GM20431 (cell line): ENCODE results near the gene BCL2L13.

ENCODE experiments used
- in situ Hi-C: fragments of 300-500 bp; cut with MseI, MboI; formaldehyde crosslinking; loops from one replicate; pipeline ENCODE4 v1.15.0; 2020; ENCODE audit warnings: low sequenced_read_pairs; ENCODE audit not compliant: unreplicated experiment

The BCL2L13 gene

GRCh38 chr22:17724678-17725499, 86.3 kb downstream of the BCL2L13 start:
- in situ Hi-C loops, result loop anchor here (25.0 kb wide), 1 partner anchor 337 kb away; no protein-coding TSS in a partner anchor

- in situ Hi-C loops, result loop anchor here (25.0 kb wide), 1 partner anchor 337 kb away; no protein-coding TSS in a partner anchor
Observed at GRCh38 chr22:17725500-17725796, 86.9 kb downstream of the BCL2L13 start.

GRCh38 chr22:17726006-17726927, 87.7 kb downstream of the BCL2L13 start:
- in situ Hi-C loops, result loop anchor here (25.0 kb wide), 1 partner anchor 336 kb away; no protein-coding TSS in a partner anchor

- in situ Hi-C loops, result loop anchor here (25.0 kb wide), 1 partner anchor 335 kb away; no protein-coding TSS in a partner anchor
Observed at GRCh38 chr22:17726928-17727897, 88.7 kb downstream of the BCL2L13 start.

GRCh38 chr22:17728786-17729185, 90.2 kb downstream of the BCL2L13 start:
- in situ Hi-C loops, result loop anchor here (25.0 kb wide), 1 partner anchor 334 kb away; no protein-coding TSS in a partner anchor

GRCh38 chr22:17729561-17729960, 91.0 kb downstream of the BCL2L13 start:
- in situ Hi-C loops, result loop anchor here (25.0 kb wide), 1 partner anchor 333 kb away; no protein-coding TSS in a partner anchor

GRCh38 chr22:17732251-17732854, 93.8 kb downstream of the BCL2L13 start:
- in situ Hi-C loops, result loop anchor here (25.0 kb wide), 1 partner anchor 330 kb away; no protein-coding TSS in a partner anchor

GRCh38 chr22:17733466-17733865, 94.9 kb downstream of the BCL2L13 start:
- in situ Hi-C loops, result loop anchor here (25.0 kb wide), 1 partner anchor 329 kb away; no protein-coding TSS in a partner anchor

GRCh38 chr22:17734187-17734586, 95.6 kb downstream of the BCL2L13 start:
- in situ Hi-C loops, result loop anchor here (25.0 kb wide), 1 partner anchor 328 kb away; no protein-coding TSS in a partner anchor

GRCh38 chr22:17738386-17739128, 100.0 kb downstream of the BCL2L13 start:
- in situ Hi-C loops, result loop anchor here (25.0 kb wide), 1 partner anchor 324 kb away; no protein-coding TSS in a partner anchor

GRCh38 chr22:17739196-17739975, 100.8 kb downstream of the BCL2L13 start:
- in situ Hi-C loops, result loop anchor here (25.0 kb wide), 1 partner anchor 323 kb away; no protein-coding TSS in a partner anchor

- in situ Hi-C loops, result loop anchor here (25.0 kb wide), 1 partner anchor 320 kb away; no protein-coding TSS in a partner anchor
Observed at GRCh38 chr22:17741866-17742526, 103.4 kb downstream of the BCL2L13 start.

GRCh38 chr22:17742527-17742902, 104.0 kb downstream of the BCL2L13 start:
- in situ Hi-C loops, result loop anchor here (25.0 kb wide), 1 partner anchor 320 kb away; no protein-coding TSS in a partner anchor

GRCh38 chr22:17743661-17744411, 105.3 kb downstream of the BCL2L13 start:
- in situ Hi-C loops, result loop anchor here (25.0 kb wide), 1 partner anchor 318 kb away; no protein-coding TSS in a partner anchor

GRCh38 chr22:17744430-17744829, 105.9 kb downstream of the BCL2L13 start:
- in situ Hi-C loops, result loop anchor here (25.0 kb wide), 1 partner anchor 318 kb away; no protein-coding TSS in a partner anchor

GRCh38 chr22:17746916-17747315, 108.4 kb downstream of the BCL2L13 start:
- in situ Hi-C loops, result loop anchor here (25.0 kb wide), 1 partner anchor 315 kb away; no protein-coding TSS in a partner anchor
